GM18505 (cell line): ENCODE measurements around the gene FAM151A.

Experiments
- ATAC-seq: cut with Tn5 transposase; IDR thresholded peaks from one replicate; pipeline ENCODE4 v1.9.1; 2021; ENCODE audit not compliant: unreplicated experiment
- POLR2A ChIP-seq: IDR thresholded peaks from 4 replicates; pipeline ENCODE4 v1.6.1; 2011; ENCODE audit warnings: borderline replicate concordance; ENCODE audit not compliant: insufficient read depth, insufficient read length; ENCODE audit errors: extremely low read depth

Gene FAM151A

DNA sequence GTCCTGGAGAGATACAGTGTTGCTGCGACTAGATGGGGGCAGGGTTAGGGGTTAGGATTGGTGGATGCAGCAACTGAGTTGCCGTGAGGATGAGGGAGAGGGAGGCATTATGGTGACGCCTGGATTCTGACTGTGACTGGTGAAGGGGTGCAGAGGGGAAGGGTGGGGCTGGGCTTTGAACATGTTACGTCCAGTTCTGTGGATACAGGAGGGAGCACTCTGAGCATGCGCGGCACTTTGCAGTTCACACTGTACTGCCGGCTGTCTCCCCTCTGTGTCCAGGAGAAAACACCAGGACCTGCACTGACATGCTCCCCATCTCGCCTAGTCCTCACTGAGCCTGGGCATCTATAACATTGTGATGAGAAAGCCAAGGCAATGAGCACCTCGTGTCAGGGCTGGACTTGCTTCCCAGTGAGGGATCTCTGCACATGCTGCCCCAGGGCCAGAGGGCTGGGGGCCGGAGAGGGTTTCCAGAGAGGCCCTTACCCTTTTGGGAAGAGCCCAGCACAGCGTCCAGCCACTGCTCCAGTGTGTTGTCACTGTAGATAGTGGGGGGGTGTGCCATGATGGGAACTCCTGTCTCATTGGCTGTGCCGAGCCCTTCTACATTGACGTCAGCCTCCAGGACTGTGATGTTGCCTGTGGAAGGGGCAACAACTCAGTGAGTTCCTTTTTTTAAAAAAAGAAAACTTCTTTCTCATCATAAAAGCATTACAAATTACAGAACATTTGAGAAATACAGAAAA is 7.6 kb downstream of the FAM151A start:
- TF ChIP-seq POLR2A = no peak
- no peak for ATAC-seq

DNA sequence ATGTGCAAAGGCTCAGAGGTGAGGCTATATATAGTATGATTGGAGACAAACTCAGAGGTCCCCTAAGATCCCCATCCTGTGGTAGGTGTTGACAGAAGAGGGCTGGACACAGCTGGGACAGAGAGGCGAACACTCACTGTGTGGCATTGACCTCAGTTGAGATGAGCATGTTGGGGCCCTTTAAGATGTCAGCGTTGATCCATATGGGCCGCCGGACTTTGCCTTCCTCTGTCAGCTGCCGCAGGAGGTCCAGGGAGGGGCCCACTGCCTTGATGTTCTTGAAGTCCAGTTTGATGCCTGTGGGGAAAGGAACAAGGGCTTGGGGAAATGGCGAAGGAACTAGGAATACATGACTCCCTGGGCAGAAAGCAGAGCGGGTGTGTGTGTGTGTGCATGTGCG is 8.8 kb downstream of the FAM151A start:
- no peak for ATAC-seq

DNA sequence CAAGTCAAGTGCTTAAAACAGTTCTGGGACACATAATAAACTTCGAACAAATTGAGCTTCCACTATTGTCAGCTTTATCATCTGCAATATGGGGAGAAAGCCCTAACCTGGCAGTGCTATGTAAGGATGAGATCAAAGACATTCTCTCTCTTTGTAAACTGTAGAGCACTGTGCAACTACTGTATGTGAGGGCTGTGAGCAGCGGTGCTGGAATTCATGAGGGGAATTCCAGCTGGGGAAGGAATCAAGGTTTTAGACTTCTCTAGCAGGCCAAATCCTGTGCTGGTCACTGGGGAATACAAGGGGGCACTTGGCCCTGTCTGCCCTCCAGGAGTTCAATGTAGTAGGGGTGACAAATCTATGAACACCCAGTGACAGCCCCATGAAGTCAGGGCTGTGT is 9.3 kb downstream of the FAM151A start:
- TF ChIP-seq POLR2A = no peak
- no peak for ATAC-seq

More for the DNA sequence above, 8.8 kb downstream of the FAM151A start:
- no peak for TF ChIP-seq POLR2A

DNA sequence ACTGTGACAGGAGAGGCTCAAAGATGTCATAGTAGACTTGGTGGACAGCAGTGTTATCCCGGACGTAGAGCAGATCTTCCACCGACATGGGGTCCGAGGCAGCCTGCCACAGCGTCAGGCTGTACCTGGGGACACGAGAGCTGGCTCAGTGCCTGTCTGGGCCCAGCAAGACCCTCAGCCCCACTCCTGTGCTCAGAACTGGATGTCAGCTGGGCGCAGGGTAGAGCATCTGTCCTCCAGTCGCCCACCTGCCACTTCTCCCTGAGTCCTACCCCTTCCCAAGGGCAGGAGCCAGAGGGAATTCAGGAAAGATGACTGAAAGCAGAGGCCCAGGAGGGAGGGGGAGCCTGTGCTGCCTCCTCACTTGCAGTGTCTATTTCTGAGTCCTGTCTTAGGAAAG is 11.7 kb downstream of the FAM151A start:
- no peak for TF ChIP-seq POLR2A
- ATAC-seq = no peak

DNA sequence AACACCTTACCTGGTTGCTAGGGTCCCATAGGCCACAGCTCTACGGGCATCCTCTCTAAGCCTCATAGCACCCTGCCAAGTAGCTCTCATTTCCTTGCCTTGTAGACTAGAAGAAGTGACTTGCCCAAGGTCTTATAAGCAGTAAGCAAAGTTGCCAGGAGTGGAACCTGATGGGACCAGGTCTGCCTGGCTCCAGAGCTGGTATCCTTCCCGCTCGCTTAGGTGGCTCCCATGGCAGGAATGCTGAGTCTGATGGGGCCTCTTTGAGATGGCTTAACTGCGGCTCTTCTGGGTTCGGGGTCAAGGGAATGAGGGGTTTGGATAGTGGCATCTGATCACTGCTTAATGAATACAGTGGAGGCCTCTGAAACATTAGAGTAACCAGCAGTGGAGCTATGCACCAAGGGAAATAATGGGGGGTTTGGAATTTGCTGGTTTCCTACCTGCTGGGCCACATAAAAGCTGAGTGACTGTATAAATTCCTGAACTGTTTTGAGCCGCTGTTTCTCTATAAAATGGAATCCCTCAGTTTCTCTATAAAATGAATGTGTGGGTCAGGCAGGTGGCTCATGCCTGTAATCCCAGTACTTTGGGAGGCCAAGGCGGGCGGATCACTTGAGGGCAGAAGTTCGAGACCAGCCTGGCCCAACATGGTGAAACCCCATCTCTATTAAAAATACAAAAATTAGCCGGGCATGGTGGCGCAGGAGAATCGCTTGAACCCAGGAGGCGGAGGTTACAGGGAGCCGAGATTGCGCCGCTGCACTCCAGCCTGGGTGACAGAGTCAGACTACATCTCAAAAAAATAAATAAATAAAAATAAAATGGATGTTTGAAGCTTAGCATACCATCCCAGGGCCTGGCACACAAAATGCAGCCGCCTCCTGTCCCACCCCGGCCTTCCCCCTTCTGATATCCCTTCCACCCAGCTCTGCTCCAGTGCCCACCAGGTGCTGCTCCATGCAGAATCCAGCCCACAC is 12.4 kb downstream of the FAM151A start:
- no peak for TF ChIP-seq POLR2A
- no peak for ATAC-seq

DNA sequence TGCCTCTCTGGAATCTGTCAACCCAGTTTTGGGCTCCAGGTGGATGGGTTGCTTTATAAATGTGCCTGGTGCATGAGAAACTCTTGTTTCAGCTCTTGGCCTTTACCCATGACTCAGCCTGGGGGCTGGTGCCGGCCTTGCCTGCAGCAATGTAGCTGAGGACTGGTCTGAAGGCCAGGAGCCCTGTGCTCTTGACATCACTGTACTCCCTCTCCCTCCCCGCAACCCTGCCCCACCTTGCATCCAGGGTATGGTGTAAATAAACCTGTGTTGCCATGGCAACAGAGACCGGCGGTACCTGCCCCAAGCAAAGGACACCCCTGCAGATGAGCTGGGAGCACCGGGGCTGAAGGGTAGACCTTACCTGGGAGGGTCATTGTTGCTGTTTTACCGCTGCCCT is 13.3 kb downstream of the FAM151A start:
- no peak for TF ChIP-seq POLR2A
- no peak for ATAC-seq

DNA sequence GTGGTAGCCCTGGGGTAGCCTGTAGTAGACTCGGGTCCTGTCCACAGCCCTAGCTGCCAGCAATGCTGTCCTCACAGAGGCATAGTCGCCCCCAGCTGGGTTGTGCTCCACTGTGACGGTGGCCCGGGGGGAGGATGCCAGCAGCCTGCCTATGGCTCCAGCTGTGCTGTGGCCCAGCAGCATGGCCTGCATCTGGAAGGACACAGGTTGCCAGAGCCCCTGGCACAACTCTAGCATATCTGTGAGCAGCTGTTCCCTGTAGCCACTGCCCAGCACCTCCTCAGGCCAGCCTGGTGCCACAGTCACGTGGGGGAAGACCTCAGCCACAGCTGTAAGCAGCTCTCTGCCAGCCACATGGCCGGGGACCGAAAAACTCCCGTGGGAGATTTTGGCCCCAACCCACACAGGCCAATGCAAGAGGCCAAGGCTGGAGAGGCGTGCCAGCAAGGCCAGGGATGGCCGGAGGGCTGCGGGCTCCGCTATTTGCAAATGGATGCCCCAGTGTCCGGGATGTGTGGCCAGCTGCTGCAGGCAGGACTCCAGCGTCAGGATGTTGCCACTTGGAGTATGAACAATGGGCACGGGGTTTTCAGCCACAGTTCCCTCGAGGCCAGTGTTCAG is 13.9 kb downstream of the FAM151A start:
- no peak for ATAC-seq
- no peak for TF ChIP-seq POLR2A

DNA sequence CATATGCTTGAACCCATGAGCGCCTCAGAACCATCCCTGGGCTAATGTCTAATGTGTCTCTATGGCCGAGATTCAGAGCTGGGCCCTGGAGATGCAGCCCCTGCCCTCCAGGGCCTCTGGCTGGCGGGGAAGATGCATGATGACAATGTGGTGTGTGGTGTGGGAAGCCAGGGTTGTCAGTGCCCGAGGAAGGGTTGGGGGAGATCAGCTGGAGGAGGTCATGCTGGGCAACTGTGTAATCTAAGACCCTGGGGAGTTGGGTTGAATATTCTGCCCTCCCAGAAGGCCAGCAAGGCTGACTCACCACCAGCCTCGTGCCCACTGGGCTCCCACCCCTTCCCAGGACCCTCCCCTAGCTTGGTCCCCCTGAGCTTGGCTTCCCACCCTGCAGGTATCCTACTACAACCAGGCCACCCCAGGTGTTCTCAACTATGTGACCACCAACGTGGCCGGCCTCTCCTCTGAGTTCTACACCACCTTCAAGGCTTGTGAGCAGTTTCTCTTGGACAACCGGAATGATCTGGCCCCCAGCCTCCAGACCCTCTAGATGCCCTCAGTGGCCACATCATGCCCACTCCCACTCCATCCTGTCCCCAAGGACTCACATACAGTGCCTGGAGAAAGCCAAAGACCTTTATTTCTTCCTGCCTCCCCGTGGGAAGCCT is 14.6 kb downstream of the FAM151A start:
- no peak for TF ChIP-seq POLR2A
- no peak for ATAC-seq

DNA sequence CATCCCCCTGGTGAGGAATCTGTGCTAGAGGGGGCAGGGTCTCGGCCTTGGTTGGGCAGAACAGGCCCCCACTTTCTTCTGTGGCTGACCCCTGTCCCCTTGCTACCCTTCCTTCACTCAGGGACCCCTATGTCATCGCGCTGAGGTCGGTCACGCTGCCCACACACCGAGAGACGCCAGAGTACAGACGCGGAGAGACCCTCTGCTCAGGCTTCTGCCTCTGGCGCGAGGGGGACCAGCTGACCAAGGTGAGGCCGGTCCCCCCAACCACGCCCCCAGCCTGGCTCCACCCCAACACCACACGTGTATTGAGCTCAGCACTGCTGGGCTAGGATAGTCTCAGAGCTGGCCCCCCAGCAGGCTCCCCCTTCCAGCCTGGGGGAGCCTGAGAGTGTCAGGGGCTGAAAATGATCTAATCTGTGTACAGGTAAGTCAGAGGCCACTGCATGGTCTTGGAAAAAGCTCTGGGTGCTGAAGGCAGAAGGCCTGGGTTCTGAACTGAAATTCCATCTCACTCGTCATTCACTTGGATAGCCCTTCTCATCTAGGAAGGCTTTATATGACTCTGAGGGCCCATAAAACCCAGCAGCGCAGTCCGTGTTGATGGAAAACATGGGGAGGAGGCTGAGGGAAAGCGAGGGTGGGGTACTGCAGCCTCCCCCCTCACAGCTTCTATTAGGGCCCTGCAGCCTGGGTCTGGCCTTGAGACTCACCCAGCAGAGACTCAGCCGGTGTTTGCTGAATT is 15.3 kb downstream of the FAM151A start:
- TF ChIP-seq POLR2A = no peak
- no peak for ATAC-seq

DNA sequence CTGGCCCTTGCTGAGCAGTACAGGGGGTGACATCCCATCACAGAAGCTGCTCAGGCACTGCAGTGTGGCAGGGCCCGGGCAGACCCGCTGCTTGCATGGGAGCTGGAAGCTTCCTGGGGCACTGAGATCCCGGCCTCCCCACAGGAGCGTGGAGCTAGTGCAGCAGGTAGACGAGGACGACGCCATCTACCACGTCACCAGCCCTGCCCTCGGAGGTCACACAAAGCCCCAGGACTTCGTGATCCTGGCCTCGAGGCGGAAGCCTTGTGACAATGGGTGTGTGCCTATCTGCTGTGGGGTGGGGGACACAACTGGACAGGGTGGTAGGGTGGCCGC is 16.4 kb downstream of the FAM151A start:
- no peak for TF ChIP-seq POLR2A
- ATAC-seq = no peak

DNA sequence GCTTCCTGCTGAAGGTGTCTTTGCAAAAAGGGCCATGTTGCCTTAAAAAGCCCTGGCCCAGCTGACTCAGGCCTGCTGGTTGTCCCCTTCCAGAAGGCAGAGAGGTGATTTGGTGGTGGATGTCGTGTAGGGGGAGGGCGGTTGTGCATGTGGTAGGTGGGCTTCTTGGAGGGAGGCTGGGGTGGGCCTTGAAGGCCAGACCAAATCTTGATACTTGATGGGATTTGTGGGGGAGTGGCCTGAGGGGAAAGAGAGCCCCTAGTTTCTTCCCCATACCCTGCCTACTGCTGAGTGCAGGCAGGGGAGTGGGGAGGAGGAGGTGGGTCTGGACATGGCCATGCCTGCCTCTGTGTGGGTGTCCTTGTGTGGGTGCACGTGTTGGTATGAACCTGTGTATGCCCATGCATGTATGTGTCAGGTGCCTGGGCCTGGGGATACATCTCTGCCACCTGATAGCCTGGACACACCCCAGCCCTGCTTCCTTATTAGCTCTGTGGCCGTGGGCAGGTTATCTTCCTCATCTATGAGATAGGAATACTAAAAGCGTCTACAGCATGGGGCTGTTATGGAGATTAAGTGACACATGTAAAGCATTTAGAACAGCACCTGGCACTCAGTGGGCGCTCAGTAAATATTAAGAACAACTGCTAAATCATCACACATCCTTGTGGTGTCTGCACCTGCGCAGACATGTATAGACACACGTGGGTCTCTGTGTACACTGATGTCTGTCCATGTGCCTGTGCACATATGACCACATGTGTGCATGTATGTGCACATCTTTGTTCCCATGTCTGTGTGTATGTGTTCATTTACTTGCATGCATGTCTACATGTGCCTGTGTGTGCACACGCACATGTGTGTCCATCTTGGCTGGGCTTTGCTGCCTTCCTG is 17.0 kb downstream of the FAM151A start:
- ATAC-seq = no peak
- TF ChIP-seq POLR2A = no peak

DNA sequence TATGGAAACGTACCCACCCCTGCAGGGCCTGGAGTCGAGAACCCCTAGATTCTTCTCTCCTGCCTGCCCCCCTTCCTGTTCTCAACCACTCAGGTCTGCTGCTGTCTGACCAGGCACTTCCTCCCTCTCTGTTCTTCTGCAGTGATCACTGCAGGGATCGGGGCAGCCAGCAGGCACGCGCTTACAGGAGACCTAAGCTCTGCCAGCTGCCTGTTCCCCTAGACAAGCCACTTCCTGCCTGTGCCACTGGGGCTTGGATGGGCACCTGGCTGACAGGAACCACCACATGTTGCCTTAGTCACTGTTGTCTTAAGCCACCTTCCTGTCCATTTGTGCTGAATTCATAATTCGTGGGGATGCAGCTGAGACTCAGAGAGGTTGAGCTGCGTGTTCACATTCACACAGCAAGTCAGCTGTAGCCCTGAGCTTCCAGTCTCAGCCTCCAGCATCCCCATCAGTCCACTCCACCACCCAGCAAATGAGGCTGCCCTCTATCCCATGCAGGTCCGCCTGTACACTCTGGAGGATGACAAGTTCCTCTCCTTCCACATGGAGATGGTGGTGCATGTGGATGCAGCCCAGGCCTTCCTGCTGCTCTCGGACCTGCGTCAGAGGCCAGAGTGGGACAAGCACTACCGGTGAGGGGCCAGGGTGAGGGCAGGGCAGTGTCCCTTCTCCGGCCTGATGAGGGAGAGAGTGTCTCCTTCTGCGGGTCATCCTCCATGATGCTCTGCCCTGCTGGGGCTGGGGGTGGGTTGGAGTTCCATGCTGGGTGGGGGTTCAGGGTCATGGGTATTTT is 18.6 kb downstream of the FAM151A start:
- no peak for ATAC-seq
- TF ChIP-seq POLR2A = no peak

DNA sequence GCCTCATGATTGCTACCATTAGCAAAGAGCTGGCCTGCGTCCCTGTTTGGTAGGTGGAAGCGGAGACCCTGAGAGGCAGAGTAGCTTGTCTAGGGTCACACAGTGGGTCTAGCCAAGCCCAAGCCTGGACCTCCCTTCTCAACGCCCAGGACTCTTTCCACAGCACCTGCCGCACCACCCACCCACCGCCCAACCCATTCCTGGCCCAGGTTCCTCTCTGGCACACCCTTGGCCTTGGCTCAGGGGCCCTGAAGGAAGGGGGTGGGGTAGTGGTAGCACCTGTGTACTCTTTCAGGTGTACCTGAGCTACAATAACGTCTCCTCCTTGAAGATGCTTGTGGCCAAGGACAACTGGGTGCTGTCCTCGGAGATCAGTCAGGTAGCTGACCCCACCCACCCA is 19.3 kb downstream of the FAM151A start:
- ATAC-seq = no peak

More for the DNA sequence above, 19.3 kb downstream of the FAM151A start:
- TF ChIP-seq POLR2A = no peak
